ENCODE data around the gene DCUN1D5.
A peak's percentile ranks its signal among the peaks of the same experiment; 100 is the strongest.

The DCUN1D5 gene

GRCh38 chr11:103091801-103092524 lies at the start of gene DCUN1D5:
TSS of gene DCUN1D5 (minus strand) at chr11:103092160. CDS start at chr11:103091872, 288 bp downstream.
- DNase-seq = peak; percentile 78

- no peak for DNase-seq
Observed at GRCh38 chr11:103125462-103125861, 33.5 kb upstream of the DCUN1D5 start.

- no peak for DNase-seq
Observed at GRCh38 chr11:103114836-103115235, 22.9 kb upstream of the DCUN1D5 start.

- no peak for DNase-seq
Observed at GRCh38 chr11:103112364-103112763, 20.4 kb upstream of the DCUN1D5 start.

- no peak for DNase-seq
Observed at GRCh38 chr11:103111400-103111799, 19.4 kb upstream of the DCUN1D5 start.

- DNase-seq = no peak
Observed at GRCh38 chr11:103110391-103110790, 18.4 kb upstream of the DCUN1D5 start.

- no peak for DNase-seq
Observed at GRCh38 chr11:103109818-103110388, 17.9 kb upstream of the DCUN1D5 start.

- DNase-seq = peak; percentile 78
Observed at GRCh38 chr11:103108933-103109817, 17.2 kb upstream of the DCUN1D5 start, which contains the start of gene DYNC2H1. TSS of gene DYNC2H1 (plus strand) at chr11:103109426. CDS start at chr11:103109575, 149 bp downstream.

GRCh38 chr11:103097279-103097678 lies 5.3 kb upstream of the DCUN1D5 start:
- DNase-seq = no peak

GRCh38 chr11:103091064-103091800 lies 728 bp downstream of the DCUN1D5 start:
- no peak for DNase-seq

- no peak for DNase-seq
Observed at GRCh38 chr11:103086461-103086860, 5.5 kb downstream of the DCUN1D5 start.

- no peak for DNase-seq
Observed at GRCh38 chr11:103085758-103086365, 6.1 kb downstream of the DCUN1D5 start.

- DNase-seq = no peak
Observed at GRCh38 chr11:103079833-103080232, 12.1 kb downstream of the DCUN1D5 start.

- no peak for DNase-seq
Observed at GRCh38 chr11:103078710-103079109, 13.2 kb downstream of the DCUN1D5 start.

GRCh38 chr11:103077554-103077953 lies 14.4 kb downstream of the DCUN1D5 start:
- DNase-seq = no peak

- no peak for DNase-seq
Observed at GRCh38 chr11:103076361-103076760, 15.6 kb downstream of the DCUN1D5 start.

GRCh38 chr11:103071008-103071407 lies 21.0 kb downstream of the DCUN1D5 start:
- no peak for DNase-seq

- DNase-seq = no peak
Observed at GRCh38 chr11:103070142-103070541, 21.8 kb downstream of the DCUN1D5 start.

- no peak for DNase-seq
Observed at GRCh38 chr11:103069367-103069766, 22.6 kb downstream of the DCUN1D5 start.

- DNase-seq = no peak
Observed at GRCh38 chr11:103067118-103067517, 24.8 kb downstream of the DCUN1D5 start.

- no peak for DNase-seq
Observed at GRCh38 chr11:103061656-103062055, 30.3 kb downstream of the DCUN1D5 start.

GRCh38 chr11:103055221-103055890 lies 36.6 kb downstream of the DCUN1D5 start:
- no peak for DNase-seq
